Measurements from ENCODE around the gene TEX14.
"Not testable (repeated sequence)": the region's sequence is repeated elsewhere in the genome, so short reads cannot be mapped to it uniquely, and the experiment has no call there.

Gene TEX14

DNA sequence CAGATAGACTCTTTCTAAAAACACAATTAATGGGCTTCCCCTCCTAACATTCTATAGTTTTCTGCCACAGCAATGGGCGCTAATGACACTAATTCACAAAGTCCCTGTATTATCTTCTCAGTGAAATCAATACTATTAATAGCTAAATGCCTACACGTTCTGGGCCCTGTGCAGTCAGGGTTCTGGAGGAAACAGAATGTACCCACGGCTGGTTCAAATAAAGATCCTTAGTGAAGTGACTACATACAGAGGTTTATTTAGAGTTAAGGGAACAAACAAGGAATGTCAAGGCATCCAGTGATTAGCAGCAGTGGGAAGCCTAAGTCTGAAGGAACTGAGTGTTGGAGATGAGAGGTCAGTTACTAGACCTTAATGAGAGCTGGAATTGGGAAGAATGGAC lies 133.9 kb downstream of the TEX14 start:
- no peak for DNase-seq

GRCh38 chr17:58556833-58557250 lies 135.0 kb downstream of the TEX14 start:
- DNase-seq: no peak

GRCh38 chr17:58555109-58555508 lies 136.7 kb downstream of the TEX14 start:
- DNase-seq: not testable (repeated sequence)

- no peak for DNase-seq
These were observed 150.6 kb downstream of the TEX14 start for GRCh38 chr17:58541249-58541648.

GRCh38 chr17:58539698-58540097 lies 152.1 kb downstream of the TEX14 start:
- DNase-seq: no peak

DNA sequence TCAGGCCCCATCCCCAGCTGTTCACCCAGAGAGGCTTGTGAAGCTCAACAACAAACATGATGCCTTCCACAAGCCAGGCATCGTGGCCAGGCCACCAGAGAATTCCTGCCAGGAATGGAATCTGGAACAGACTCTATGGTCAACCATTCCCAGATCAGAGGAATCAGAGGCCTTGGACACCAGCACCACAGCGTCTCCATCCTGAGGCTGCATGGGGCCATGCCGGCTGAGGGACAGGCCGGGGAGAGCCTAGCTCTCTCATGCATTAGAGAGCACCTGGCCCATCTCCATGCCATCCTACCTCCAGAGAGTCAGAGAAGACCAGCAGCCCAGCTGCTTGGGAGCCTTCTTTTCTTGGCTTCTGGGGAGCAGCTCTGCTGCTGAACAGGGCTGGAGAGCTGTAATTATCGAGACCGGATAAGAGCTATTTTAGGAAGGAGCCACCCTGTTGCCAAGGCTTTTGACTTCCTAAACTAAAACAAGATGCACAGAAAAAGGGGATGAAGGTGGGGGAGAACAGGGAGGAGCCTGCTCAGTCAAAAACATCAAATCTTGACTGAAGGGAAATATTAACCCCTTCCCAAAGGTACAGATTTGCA lies 152.9 kb downstream of the TEX14 start:
- no peak for DNase-seq

GRCh38 chr17:58537266-58537665 lies 154.6 kb downstream of the TEX14 start:
- no peak for DNase-seq

DNA sequence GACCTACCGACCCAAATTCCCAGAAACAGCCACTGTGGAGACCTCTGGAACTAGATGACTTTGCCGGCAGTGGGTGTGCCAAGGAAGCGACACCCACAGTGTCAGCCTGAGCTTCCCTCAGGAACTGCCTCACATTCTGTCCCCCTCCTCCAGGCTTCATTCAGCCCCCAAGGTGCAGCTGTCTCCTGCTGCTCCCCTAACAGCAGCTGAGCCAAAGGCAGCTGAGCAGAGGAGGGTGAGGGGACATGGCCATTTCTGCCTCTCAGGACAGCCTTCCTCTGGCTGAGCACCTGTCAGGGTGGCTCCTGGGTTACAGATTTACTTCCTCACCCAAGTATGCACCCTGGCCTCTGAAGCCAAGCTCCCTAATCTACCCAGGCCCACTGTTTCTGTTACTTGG lies 155.3 kb downstream of the TEX14 start:
- DNase-seq: no peak

DNA sequence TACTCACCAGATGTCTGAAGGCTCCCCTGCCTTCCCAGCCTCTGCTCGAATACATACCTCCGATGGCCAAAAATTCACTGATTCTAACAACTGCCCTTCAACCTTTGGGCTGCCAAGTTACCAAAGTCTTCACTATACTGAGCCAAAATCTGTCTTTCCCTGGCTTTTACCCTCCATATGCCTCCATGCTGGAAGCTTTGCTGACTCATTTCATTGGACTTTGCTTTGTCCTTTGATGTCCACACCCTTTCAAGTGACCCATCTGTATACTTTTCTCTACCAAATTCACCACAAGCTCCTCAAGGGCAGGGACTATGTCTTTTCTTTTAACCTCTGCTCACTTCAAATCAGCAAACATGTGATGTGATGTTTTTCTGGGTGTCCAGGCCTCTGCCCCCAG lies 156.4 kb downstream of the TEX14 start:
- DNase-seq: no peak

GRCh38 chr17:58534901-58535421 lies 156.9 kb downstream of the TEX14 start:
- no peak for DNase-seq

- DNase-seq: no peak
These were observed 157.5 kb downstream of the TEX14 start for GRCh38 chr17:58534331-58534730.

- DNase-seq: no peak
These were observed 158.1 kb downstream of the TEX14 start for GRCh38 chr17:58533616-58534188.

DNA sequence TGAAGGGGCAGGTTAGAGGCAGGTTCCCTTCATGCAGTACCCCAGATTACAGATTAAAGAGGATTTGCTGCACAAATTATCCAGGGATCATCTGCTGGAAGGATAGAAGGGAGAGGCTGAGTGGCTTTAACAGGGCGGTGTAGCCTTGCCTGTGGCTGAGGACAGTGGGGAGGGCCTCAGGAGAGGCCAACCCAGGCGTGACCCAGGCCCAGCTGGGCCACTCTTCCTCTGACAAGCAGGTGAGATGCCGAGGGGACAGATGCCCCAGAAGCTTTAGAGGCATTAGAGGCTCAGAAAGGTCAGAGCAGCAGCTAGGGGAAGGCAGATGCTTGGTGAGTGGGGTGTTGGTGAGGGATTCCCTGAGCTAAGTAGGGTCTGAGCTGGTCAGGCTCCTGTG lies 159.3 kb downstream of the TEX14 start:
- DNase-seq: no peak

DNA sequence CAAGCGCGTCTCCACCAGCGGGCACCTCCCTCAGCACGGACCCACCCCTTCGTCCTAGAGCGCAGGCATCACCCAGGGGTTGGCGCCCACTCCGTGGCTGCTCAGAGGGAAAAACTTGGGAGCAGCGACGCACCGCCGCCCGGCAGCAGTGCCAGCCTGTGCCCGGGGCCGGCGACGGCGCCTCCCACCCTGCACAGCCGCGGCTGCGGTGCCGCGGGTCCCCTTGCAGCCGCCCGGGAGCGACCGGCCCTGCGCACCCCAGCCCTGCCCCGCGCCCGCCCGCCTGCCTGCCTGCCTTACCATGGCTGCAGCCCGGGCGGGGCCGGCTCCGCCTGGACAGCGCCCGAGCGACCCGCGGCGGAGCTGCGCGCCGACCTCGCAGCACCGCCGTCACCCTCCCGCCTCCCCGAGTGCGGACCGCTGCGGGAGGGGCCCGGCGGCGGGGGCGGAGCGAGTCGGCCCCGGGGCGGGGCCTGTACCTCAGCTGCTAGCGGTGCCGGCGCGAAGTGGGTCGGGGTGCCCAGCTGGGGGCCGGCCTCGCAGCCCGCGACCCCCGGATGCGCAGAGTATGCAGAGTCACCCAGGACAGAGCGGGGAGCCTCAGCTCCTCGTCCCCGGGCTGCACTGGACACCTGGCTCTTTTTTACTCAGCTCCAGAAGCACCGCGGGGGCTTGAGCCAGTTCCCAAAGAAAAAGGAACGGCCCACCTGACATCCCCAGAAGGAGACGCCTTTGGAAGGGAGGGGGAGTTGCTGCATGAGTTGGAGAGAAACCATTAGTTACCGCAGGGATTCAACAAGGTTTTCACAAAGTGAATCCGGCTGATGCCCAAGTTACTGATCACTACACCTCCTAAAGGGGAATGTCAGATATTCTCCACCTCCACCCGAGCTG lies 159.9 kb downstream of the TEX14 start:
- DNase-seq: peak; percentile 39

DNA sequence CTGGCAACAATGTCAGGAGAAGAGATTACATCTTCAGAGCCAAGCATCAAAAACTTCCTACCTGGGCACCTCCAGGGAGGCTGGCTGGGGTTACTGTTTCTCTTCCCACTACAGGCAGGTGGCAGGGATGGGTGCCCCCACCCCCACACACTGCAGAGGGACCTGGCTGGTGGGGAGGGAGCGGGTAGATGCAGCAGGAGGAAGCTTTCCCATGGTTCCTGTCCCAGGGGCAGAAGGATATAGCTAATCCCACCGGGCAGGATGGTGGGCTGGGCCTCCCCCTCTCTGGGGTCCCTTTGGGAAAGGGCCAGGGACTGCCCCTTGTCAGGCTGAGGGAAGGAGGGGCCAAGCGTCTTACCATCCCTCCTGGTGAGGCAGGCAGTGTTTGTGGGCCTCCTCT lies 160.7 kb downstream of the TEX14 start:
- DNase-seq: no peak

- no peak for DNase-seq
These were observed 161.2 kb downstream of the TEX14 start for GRCh38 chr17:58530655-58531054.

DNA sequence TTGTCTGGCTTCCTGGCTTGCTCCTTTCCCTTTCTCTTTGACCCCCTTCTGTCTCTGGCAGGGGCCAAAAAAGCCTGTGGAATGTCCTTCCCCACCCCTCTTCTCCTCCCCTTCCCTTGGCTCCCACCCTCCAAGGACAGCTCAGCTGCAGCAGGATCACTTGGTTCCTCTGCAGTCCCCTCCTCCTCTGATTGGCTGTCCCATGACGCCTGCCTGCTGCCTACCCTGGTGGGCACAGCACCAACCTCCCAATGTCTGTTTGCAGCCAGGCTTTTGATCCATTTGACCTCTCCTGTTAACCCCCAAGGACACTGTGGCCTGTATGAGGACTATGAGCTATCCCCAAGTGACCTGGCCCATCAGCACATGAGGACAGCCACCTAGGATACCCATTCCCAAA lies 162.6 kb downstream of the TEX14 start:
- DNase-seq: no peak

DNA sequence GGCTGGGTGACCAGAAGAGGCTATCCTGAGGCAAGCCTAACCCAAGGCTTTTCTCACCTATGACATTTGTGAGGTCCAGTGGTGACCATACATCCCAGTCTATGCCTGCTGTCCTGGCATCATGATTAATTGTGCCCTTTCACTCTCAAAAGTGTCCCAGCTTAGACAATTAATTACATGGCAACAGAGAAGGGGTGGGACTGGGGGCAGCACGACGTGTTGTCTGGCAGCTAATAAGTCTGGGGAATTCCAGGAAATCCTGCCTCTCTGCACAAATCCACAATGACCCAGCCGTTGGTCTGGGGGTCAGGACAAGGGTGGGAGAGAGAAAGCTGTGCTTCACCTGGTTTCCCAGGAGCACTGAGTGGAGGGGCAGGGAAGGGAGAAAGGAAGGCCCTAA lies 163.4 kb downstream of the TEX14 start:
- DNase-seq: no peak

DNA sequence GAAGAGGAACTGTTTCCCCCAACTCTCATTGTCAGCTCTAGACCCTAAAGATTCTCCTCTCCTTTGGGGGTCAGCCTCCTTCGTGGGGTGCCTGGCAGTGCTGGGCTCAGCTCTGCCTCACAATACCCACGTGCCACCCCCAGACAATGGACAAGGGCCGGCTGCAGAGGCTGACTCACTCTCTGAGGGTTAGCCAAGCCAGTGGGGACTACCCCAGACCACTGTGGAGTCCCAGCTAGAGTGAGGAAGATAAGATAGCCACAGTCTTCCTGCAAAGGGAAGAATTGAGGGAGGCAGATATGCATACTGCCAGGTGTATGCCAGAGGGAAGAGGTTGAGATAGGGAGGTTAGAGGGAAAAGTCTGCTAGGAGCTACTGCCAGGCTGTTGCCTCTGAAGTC lies 163.9 kb downstream of the TEX14 start:
- DNase-seq: no peak

DNA sequence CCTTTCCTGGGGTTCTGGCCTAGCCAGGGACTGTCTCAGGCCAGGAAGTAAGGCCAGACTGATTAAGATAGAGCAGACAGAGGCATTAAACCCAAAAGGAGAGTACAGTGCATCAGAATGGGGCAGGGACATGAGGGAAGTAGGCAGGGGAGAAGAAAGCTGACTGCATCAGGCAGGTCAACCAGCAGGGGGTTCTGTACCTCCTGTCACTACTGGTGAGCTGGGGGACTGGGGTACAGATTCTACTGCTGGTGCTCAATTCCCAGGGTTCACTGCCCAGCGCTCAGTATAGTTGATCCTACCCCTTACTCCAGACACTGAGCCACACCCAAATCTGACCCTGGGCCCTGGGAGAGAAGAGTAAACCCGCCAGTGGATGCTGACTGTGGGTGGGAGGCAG lies 164.5 kb downstream of the TEX14 start:
- no peak for DNase-seq

- no peak for DNase-seq
These were observed 166.6 kb downstream of the TEX14 start for GRCh38 chr17:58525239-58525638.

GRCh38 chr17:58521680-58522079 lies 170.2 kb downstream of the TEX14 start:
- no peak for DNase-seq

DNA sequence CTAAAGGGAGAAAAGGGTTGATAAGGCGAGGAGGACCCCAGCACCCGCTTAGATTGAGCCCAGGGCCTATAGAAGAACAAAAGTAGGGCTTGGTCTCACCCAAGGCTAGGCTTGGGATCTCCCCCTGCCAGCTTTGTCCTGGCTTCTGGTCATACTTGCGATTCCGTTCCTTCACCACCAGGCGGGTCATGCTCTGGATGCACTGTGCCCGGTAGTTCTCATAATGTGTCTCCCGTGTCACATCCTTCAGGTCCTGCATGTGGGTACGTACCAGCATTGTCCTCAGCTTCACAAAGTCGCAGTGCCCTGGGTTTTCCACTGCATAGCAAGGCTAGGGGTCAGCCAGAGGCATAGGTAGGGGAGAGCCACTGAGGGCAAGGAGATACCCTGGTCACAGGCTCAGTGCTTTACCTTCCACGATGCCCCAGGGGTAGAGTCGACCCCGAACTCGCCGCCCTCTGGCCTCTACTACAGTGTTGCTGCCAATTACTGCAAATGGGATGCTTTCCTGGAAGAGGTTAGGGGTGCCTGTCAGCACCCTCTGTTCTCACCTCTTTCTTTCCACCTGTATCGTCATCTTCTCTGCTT lies 170.9 kb downstream of the TEX14 start:
- DNase-seq: no peak

Data from NCI-H510A (cell line).